MCF 10A (cell line): ENCODE results near the gene RPS15. TPM values are rescaled to one million over a fixed set of nuclear protein-coding genes. Genes with fewer than 3 reads are reported as not detected.

ENCODE experiments used
- BruUV-seq: library from RNA; stranded (reverse); fragments of 400-500 nt; replicated peaks from 2 replicates; lab custom pipeline; 2021; lab: Mats Ljungman, UMichigan
- CTCF ChIA-PET: fragments of 300-600 bp; sonication (Branson Sonifier 250); formaldehyde crosslinking; extraction: SDS; loops from one replicate; lab custom pipeline; 2021; ENCODE audit warnings: antibody characterized with exemption, inconsistent platforms; lab: Yijun Ruan, JAX
- POLR2A ChIA-PET: fragments of 300-600, 350-650 bp; sonication (Branson Sonifier 250); formaldehyde crosslinking; extraction: SDS; loops from one replicate; lab custom pipeline; 2020; ENCODE audit warnings: antibody characterized with exemption, inconsistent platforms; lab: Yijun Ruan, JAX
- DNase-seq: peaks from one replicate; pipeline ENCODE4 v3.0.0-alpha.2; 2018; ENCODE audit not compliant: unreplicated experiment
- H3K27ac Mint-ChIP-seq: one replicate; pipeline ENCODE4 v1.8.0; 2022; ENCODE audit warnings: mild to moderate bottlenecking, low read depth, mixed read lengths; ENCODE audit not compliant: unreplicated experiment
- H3K27me3 Mint-ChIP-seq: one replicate; pipeline ENCODE4 v1.8.0; 2022; ENCODE audit warnings: mixed read lengths; ENCODE audit not compliant: insufficient read depth, unreplicated experiment
- H3K36me3 Mint-ChIP-seq: one replicate; pipeline ENCODE4 v1.8.0; 2022; ENCODE audit warnings: mild to moderate bottlenecking, moderate library complexity, mixed read lengths; ENCODE audit not compliant: insufficient read depth, unreplicated experiment
- H3K4me1 Mint-ChIP-seq: one replicate; pipeline ENCODE4 v1.8.0; 2022; ENCODE audit warnings: mixed read lengths; ENCODE audit not compliant: insufficient read depth, unreplicated experiment
- H3K4me3 Mint-ChIP-seq: one replicate; pipeline ENCODE4 v1.8.0; 2022; ENCODE audit warnings: mild to moderate bottlenecking, moderate library complexity, mixed read lengths; ENCODE audit not compliant: unreplicated experiment
- H3K9me3 Mint-ChIP-seq: one replicate; pipeline ENCODE4 v1.8.0; 2022; ENCODE audit warnings: mixed read lengths; ENCODE audit not compliant: unreplicated experiment
- intact Hi-C: fragments of 100-400 bp; cut with micrococcal nuclease; formaldehyde crosslinking; loops from 2 replicates; pipeline ENCODE4 v1.14.1; 2022
- total RNA-seq: library from RNA; stranded (reverse); gene quantifications from 2 replicates; pipeline ENCODE4 v1.2.3, GENCODE V29; 2022
- TF ChIP-seq, protein P1 (sequence below): fragments of 200-600 bp; IDR thresholded peaks from one replicate; pipeline ENCODE4 v1.8.0; 2022; ENCODE audit warnings: antibody characterized with exemption, mild to moderate bottlenecking; ENCODE audit not compliant: unreplicated experiment

Gene RPS15
- total RNA-seq, 1 experiment from 2014 or later, result 1,168 TPM

DNA sequence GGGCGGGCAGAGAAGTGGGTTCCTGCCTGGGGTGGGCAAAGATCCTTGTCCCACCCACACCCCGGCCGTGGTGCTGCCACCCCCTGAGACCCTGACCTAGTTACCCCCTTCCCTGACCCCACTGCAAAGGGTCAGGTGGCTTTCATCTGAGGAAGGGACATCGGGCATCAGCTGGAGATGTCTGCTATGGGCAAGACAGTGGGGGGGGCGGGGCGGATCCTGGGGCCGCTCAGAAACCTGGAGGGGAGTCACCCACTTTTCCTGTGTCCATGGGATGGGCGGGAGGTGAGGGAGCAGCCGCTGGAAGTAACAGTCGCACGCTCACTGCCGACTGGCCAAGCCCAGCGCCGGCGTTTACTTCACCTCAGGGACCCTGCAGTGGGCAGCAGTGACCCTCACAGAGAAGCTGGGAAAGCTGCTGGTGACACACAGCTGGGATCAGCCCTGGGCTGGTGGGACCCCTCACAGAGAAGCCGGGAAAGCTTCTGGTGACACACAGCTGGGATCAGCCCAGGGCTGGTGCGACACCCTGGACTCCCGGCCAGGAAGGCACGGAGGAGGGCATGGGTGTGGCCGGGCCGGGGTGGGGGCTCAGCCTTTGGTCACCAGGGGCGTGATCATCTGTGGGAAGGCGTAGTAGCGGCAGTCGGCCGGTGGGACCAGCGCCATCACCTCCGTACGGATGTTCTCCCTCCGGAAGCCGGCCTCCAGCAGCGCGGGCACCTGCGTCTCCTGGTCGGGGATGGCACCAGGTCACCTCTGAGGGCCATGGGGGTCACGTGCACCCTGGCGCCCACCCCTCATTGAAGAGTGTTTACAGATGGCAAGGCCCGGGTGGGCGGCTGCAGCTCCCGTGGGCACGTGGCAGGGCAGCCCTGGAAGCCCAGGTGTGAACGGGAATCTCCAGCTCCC is 41.2 kb upstream of the RPS15 start:
- Mint-ChIP-seq H3K36me3 (peaks cover 16% of the 10 kb centered on the region), H3K27me3 (no peaks in the 10 kb centered on the region), H3K4me1 (no peaks in the 10 kb centered on the region), H3K27ac (no peak overlapping the region), H3K4me3 (no peak overlapping the region), H3K9me3 (no peaks in the 10 kb centered on the region)
- DNase-seq, result no peak
- BruUV-seq, result no TSS peak
- ChIA-PET POLR2A (interaction anchor here (0.9 kb wide), 1 partner anchor 12 kb away, joined by 4 read pairs; no protein-coding TSS in a partner anchor), CTCF (no interaction called here)
- TF ChIP-seq, protein P1, sequence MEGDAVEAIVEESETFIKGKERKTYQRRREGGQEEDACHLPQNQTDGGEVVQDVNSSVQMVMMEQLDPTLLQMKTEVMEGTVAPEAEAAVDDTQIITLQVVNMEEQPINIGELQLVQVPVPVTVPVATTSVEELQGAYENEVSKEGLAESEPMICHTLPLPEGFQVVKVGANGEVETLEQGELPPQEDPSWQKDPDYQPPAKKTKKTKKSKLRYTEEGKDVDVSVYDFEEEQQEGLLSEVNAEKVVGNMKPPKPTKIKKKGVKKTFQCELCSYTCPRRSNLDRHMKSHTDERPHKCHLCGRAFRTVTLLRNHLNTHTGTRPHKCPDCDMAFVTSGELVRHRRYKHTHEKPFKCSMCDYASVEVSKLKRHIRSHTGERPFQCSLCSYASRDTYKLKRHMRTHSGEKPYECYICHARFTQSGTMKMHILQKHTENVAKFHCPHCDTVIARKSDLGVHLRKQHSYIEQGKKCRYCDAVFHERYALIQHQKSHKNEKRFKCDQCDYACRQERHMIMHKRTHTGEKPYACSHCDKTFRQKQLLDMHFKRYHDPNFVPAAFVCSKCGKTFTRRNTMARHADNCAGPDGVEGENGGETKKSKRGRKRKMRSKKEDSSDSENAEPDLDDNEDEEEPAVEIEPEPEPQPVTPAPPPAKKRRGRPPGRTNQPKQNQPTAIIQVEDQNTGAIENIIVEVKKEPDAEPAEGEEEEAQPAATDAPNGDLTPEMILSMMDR, result no peak
- intact Hi-C loops, result no loop called here

DNA sequence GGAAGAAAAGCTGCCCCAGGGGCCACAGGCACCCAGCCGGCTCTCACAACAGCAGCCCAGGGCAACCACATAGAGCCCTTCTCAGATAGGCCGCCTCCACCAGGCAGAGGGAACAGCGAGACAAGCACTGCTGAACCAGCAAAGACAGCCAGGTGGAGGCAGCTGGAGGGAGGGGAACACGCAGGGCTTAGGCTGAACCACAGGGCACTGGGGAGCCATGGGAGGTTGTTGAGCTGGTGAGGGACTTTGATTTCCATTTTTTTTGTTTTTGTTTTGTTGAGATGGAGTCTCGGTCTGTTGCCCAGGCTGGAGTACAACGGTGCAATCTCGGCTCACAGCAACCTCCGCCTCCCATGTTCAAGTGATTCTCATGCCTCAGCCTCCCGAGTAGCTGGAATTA is 40.4 kb upstream of the RPS15 start:
- ChIA-PET POLR2A (interaction anchor here (0.9 kb wide), 1 partner anchor 13 kb away, joined by 4 read pairs; no protein-coding TSS in a partner anchor), CTCF (no interaction called here)
- TF ChIP-seq, protein P1, result no peak
- Mint-ChIP-seq H3K36me3 (peaks cover 8% of the 10 kb centered on the region), H3K27ac (no peak overlapping the region), H3K27me3 (no peaks in the 10 kb centered on the region), H3K9me3 (no peaks in the 10 kb centered on the region), H3K4me3 (no peak overlapping the region), H3K4me1 (peaks cover 4% of the 10 kb centered on the region)
- no peak for DNase-seq
- intact Hi-C loops, result no loop called here
- no TSS peak for BruUV-seq

DNA sequence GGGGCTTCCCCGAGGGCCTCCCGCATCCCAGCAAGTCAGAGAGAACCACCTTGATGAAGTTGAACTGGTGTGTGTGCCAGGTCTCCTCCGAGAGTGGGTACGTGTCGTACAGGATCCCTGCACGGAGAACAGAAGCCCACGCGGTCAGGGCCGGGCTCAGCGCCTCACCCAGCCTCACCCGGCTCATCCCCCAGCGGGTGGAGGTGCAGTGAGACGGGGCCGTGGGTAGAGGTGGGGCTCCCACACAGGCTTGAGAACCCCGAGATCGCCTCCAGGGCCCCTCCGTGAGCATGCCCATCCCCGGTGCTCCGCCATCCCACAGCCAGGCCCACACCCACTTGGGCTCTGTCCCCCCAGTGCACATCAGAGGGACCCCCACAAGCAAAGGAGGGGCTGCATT is 39.1 kb upstream of the RPS15 start:
- BruUV-seq, result no TSS peak
- H3K9me3 Mint-ChIP-seq, result no peaks in the 10 kb centered on the region
- DNase-seq, result no peak
- H3K36me3 Mint-ChIP-seq, result no peaks in the 10 kb centered on the region
- CTCF ChIA-PET, result interaction anchor here (0.6 to 0.7 kb wide), 2 partner anchors 199 to 698 kb away, joined by 3 to 5 read pairs; no protein-coding TSS in a partner anchor
- H3K27ac Mint-ChIP-seq, result no peak overlapping the region
- no peak overlapping the region for H3K4me3 Mint-ChIP-seq
- TF ChIP-seq, protein P1, result no peak
- no peaks in the 10 kb centered on the region for H3K27me3 Mint-ChIP-seq
- peaks cover 11% of the 10 kb centered on the region for H3K4me1 Mint-ChIP-seq
- intact Hi-C loops, result no loop called here
- POLR2A ChIA-PET, result no interaction called here

DNA sequence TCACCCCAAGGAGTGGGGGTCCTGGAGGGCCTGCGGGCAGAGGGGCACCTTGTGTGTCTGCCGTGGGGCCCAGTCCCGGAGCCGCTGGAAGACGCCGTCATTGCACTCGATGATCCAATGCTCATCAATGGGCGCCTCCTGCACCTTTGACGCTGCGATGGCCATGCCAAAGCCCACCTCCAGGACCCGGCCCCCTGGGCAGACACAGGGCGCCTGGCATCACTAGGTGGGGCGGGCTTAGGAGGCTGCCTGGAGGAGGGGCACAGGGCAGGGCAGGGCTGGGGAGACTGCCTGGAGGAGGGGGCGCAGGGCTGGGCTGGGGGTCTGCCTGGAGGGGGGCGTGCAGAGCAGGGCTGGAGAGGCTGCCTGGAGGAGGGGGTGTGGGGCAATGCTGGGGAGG is 38.5 kb upstream of the RPS15 start:
- POLR2A ChIA-PET, result no interaction called here
- Mint-ChIP-seq H3K36me3 (no peaks in the 10 kb centered on the region), H3K9me3 (no peaks in the 10 kb centered on the region), H3K4me1 (peaks cover 11% of the 10 kb centered on the region), H3K27me3 (no peaks in the 10 kb centered on the region), H3K27ac (no peak overlapping the region), H3K4me3 (no peak overlapping the region)
- TF ChIP-seq, protein P1, result no peak
- BruUV-seq, result no TSS peak
- CTCF ChIA-PET, result interaction anchor here (0.6 to 0.7 kb wide), 2 partner anchors 198 to 697 kb away, joined by 3 to 5 read pairs; no protein-coding TSS in a partner anchor
- intact Hi-C loops, result no loop called here
- DNase-seq, result no peak
